Measurements from ENCODE around the gene ADAM10.

- TF ChIP-seq, protein P1, sequence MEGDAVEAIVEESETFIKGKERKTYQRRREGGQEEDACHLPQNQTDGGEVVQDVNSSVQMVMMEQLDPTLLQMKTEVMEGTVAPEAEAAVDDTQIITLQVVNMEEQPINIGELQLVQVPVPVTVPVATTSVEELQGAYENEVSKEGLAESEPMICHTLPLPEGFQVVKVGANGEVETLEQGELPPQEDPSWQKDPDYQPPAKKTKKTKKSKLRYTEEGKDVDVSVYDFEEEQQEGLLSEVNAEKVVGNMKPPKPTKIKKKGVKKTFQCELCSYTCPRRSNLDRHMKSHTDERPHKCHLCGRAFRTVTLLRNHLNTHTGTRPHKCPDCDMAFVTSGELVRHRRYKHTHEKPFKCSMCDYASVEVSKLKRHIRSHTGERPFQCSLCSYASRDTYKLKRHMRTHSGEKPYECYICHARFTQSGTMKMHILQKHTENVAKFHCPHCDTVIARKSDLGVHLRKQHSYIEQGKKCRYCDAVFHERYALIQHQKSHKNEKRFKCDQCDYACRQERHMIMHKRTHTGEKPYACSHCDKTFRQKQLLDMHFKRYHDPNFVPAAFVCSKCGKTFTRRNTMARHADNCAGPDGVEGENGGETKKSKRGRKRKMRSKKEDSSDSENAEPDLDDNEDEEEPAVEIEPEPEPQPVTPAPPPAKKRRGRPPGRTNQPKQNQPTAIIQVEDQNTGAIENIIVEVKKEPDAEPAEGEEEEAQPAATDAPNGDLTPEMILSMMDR (IDR thresholded peaks at IDR 0.05) = no peak
- no peak for TF ChIP-seq POLR2AphosphoS5 (IDR thresholded peaks at IDR 0.05)
Observed at GRCh38 chr15:58546066-58546591, 203.4 kb downstream of the ADAM10 start.
